ENCODE data around the gene CNNM2. TPM values are rescaled to one million over a fixed set of nuclear protein-coding genes. Genes with fewer than 3 reads are reported as not detected.

CNNM2 gene
- polyA plus RNA-seq, 1 of the 3 experiments (the other 2 are of a cell fraction): 4.0 TPM

- ChIA-PET CTCF (interaction anchor here (0.9 to 1.1 kb wide), 2 partner anchors 11 to 33 kb away, joined by 3 to 4 read pairs; no protein-coding TSS in a partner anchor), POLR2A (no interaction called here)
Observed at GRCh38 chr10:102949916-102950315, 31.8 kb downstream of the CNNM2 start.

More at GRCh38 chr10:102949916-102950315, 31.8 kb downstream of the CNNM2 start:
- H3F3A ChIP-seq (replicated peaks; ENCODE audit: insufficient read depth): no peaks in the 10 kb centered on the region
- H3K4me2 ChIP-seq: no peak overlapping the region
- H2AFZ ChIP-seq (ENCODE audit: low read depth): no peak overlapping the region
- DNase-seq: no peak
- TF ChIP-seq EZH2phosphoT487 (IDR thresholded peaks at IDR 0.05; ENCODE audit: borderline replicate concordance, low read depth): no peak
- TF ChIP-seq, protein P1, sequence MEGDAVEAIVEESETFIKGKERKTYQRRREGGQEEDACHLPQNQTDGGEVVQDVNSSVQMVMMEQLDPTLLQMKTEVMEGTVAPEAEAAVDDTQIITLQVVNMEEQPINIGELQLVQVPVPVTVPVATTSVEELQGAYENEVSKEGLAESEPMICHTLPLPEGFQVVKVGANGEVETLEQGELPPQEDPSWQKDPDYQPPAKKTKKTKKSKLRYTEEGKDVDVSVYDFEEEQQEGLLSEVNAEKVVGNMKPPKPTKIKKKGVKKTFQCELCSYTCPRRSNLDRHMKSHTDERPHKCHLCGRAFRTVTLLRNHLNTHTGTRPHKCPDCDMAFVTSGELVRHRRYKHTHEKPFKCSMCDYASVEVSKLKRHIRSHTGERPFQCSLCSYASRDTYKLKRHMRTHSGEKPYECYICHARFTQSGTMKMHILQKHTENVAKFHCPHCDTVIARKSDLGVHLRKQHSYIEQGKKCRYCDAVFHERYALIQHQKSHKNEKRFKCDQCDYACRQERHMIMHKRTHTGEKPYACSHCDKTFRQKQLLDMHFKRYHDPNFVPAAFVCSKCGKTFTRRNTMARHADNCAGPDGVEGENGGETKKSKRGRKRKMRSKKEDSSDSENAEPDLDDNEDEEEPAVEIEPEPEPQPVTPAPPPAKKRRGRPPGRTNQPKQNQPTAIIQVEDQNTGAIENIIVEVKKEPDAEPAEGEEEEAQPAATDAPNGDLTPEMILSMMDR (IDR thresholded peaks at IDR 0.05): no peak
- no peak for TF ChIP-seq GATA2 (CRISPR knock-in tag; IDR thresholded peaks at IDR 0.05)
- TF ChIP-seq TAF1 (IDR thresholded peaks at IDR 0.05; ENCODE audit: borderline replicate concordance, low read depth, low read length): no peak
- TF ChIP-seq RAD21 (IDR thresholded peaks at IDR 0.05; ENCODE audit: low read length): no peak
- TF ChIP-seq FOXJ3 (CRISPR knock-in tag; IDR thresholded peaks at IDR 0.05): no peak
- no peak for TF ChIP-seq ZBTB33 (IDR thresholded peaks at IDR 0.05; ENCODE audit: borderline replicate concordance, low read depth)
- no peak for TF ChIP-seq ELF1 (IDR thresholded peaks at IDR 0.05)
- TF ChIP-seq GABPA (IDR thresholded peaks at IDR 0.05; ENCODE audit: low read depth): no peak
- TF ChIP-seq YY1 (IDR thresholded peaks at IDR 0.05; ENCODE audit: low read depth): no peak
- no peak for TF ChIP-seq SMC3 (IDR thresholded peaks at IDR 0.05; ENCODE audit: low read depth, low read length)
- no peak for TF ChIP-seq MAX (IDR thresholded peaks at IDR 0.05; ENCODE audit: low read depth)
- no peak for TF ChIP-seq RFX5 (IDR thresholded peaks at IDR 0.05; ENCODE audit: low read length)
- TF ChIP-seq POLR2AphosphoS5 (IDR thresholded peaks at IDR 0.05; ENCODE audit: low read depth, low read length): no peak
- TF ChIP-seq FOSL2 (IDR thresholded peaks at IDR 0.05; ENCODE audit: borderline replicate concordance, low read depth): no peak
- TF ChIP-seq PBX3 (IDR thresholded peaks at IDR 0.05): no peak
- no peak for TF ChIP-seq JUND (IDR thresholded peaks at IDR 0.05)
- TF ChIP-seq MXI1 (IDR thresholded peaks at IDR 0.05; ENCODE audit: low read depth, low read length): no peak
- no peaks in the 10 kb centered on the region for H4K20me1 ChIP-seq (ENCODE audit: insufficient read depth)
- no peaks in the 10 kb centered on the region for H3K9me3 ChIP-seq
- H3K4me1 ChIP-seq (ENCODE audit: control insufficient read depth in 1 of 2, insufficient read depth in 2 of 2, low read depth in 1 of 2, low read length in 1 of 2): peaks cover 0 to 2% of the 10 kb centered on the region in 2 experiments; a peak in 2 of 4 replicates
- no peaks in the 10 kb centered on the region for H3K36me3 ChIP-seq (replicated peaks in 1 of 2; ENCODE audit: control insufficient read depth in 1 of 2, insufficient read depth in 2 of 2, low read length in 1 of 2)
- H3K4me3 ChIP-seq (ENCODE audit: low read depth in 2 of 2, low read length in 1 of 2): no peak overlapping the region
- no peaks in the 10 kb centered on the region for H3K27me3 ChIP-seq (ENCODE audit: insufficient read depth)
- H3K79me2 ChIP-seq (ENCODE audit: insufficient read depth): no peaks in the 10 kb centered on the region
- WGBS (ENCODE audit: low lambda C conversion rate): 85% methylated on average over 4 of the region's 4 CpGs
- H3K27ac ChIP-seq (ENCODE audit: low read depth in 2 of 2, low read length in 1 of 2): no peak overlapping the region
- H3K9me2 ChIP-seq: no peaks in the 10 kb centered on the region
- H3K9ac ChIP-seq: no peak overlapping the region

Data from SK-N-SH (cell line).